T-cell (primary cell): ENCODE results near the gene C2orf81. TPM values are rescaled to one million over a fixed set of nuclear protein-coding genes. Genes with fewer than 3 reads are reported as not detected.

Experiments used
- ATAC-seq, 4 experiments: fragments of 200-7000 bp in 3 of 4; fragments of 150-1000 bp in 1 of 4; cut with Tn5 transposase; replicated peaks in 1 of 4; 1 replicate in 3 of 4; 2 replicates in 1 of 4; pipeline ENCODE4 v1.10.0; 2021; ENCODE audit warnings: moderate library complexity in 3 of 4, mild to moderate bottlenecking in 2 of 4, moderate number of reproducible peaks in 1 of 4
- CTCF ChIA-PET, 2 donors: fragments of 300-600 bp; sonication (Branson Sonifier 250); formaldehyde crosslinking; loops; one replicate each; lab custom pipeline; 2022; ENCODE audit warnings: antibody characterized with exemption in 2 of 2; lab: Charles Lee
- POLR2A ChIA-PET, 2 donors: fragments of 300-600 bp; sonication (Branson Sonifier 250); formaldehyde crosslinking; loops; one replicate each; lab custom pipeline; 2022; ENCODE audit warnings: antibody characterized with exemption in 2 of 2; lab: Charles Lee
- DNase-seq, 35 experiments: peaks; one replicate each; pipeline versions ENCODE4 v3.0.0 to v3.0.0-alpha.2; 2013 to 2023
- H3K27ac ChIP-seq: one replicate; pipeline ENCODE4 v1.5.1; 2013; ENCODE audit warnings: low read length
- H3K27me3 ChIP-seq, 2 experiments: replicated peaks in 1 of 2; 1 replicate in 1 of 2; 2 replicates in 1 of 2; pipeline versions ENCODE4 v1.6.1 to v1.7.0; 2013; ENCODE audit warnings: low read length in 1 of 2, mixed read lengths in 1 of 2; ENCODE audit not compliant: control insufficient read depth in 2 of 2, insufficient read depth in 2 of 2; ENCODE audit errors: extremely low read depth in 1 of 2
- H3K36me3 ChIP-seq, 2 donors: 1 replicate in 1 of 2; 2 replicates in 1 of 2; pipeline versions ENCODE4 v1.6.1 to v1.7.0; 2013; ENCODE audit warnings: low read length in 1 of 2; ENCODE audit not compliant: control insufficient read depth in 2 of 2, insufficient read depth in 1 of 2; ENCODE audit errors: extremely low read depth in 1 of 2
- H3K4me1 ChIP-seq, 2 experiments: 1 replicate in 1 of 2; 2 replicates in 1 of 2; pipeline versions ENCODE4 v1.6.1 to v1.7.0; 2013; ENCODE audit warnings: low read length in 2 of 2, mixed read lengths in 1 of 2; ENCODE audit not compliant: insufficient read depth in 2 of 2, control insufficient read depth in 1 of 2; ENCODE audit errors: extremely low read depth in 1 of 2
- H3K4me3 ChIP-seq, 2 donors: 1 replicate in 1 of 2; 2 replicates in 1 of 2; pipeline versions ENCODE4 v1.5.1 to v1.7.0; 2013; ENCODE audit warnings: mild to moderate bottlenecking in 2 of 2, low read length in 1 of 2, moderate library complexity in 1 of 2; ENCODE audit not compliant: control insufficient read depth in 1 of 2; ENCODE audit errors: extremely low read depth in 1 of 2
- H3K9me3 ChIP-seq: 2 replicates; pipeline ENCODE4 v1.7.0; 2013
- H3K27ac Mint-ChIP-seq, 2 donors: one replicate each; pipeline ENCODE4 v1.8.0; 2020 to 2021; ENCODE audit warnings: mild to moderate bottlenecking in 2 of 2, mixed read lengths in 2 of 2
- H3K27me3 Mint-ChIP-seq, 2 donors: one replicate each; pipeline ENCODE4 v1.8.0; 2021 to 2022; ENCODE audit warnings: mixed read lengths in 2 of 2
- H3K36me3 Mint-ChIP-seq: one replicate; pipeline ENCODE4 v1.8.0; 2021; ENCODE audit warnings: mixed read lengths
- H3K4me1 Mint-ChIP-seq, 3 donors: one replicate each; pipeline ENCODE4 v1.8.0; 2020 to 2022; ENCODE audit warnings: mixed read lengths in 3 of 3, mild to moderate bottlenecking in 1 of 3
- H3K4me3 Mint-ChIP-seq, 3 donors: one replicate each; pipeline ENCODE4 v1.8.0; 2020 to 2022; ENCODE audit warnings: mild to moderate bottlenecking in 3 of 3, mixed read lengths in 3 of 3, moderate library complexity in 3 of 3
- H3K9me3 Mint-ChIP-seq, 3 donors: one replicate each; pipeline ENCODE4 v1.8.0; 2020 to 2022; ENCODE audit warnings: mixed read lengths in 3 of 3
- WGBS: methylation state at CpG from one replicate; pipeline ENCODE4 v1.1.5; 2013; ENCODE audit warnings: missing lambda C conversion rate; ENCODE audit not compliant: insufficient coverage; 5-methylcytosine and 5-hydroxymethylcytosine counted together
- total RNA-seq, 35 experiments: library from RNA in 6 of 35; stranded (reverse) in 6 of 35; fragments of 120-200 nt in 1 of 35; gene quantifications; one replicate each; pipeline versions ENCODE4 v1.2.1 to v1.2.4 and lab custom pipeline; 2013 to 2026

C2orf81 gene
- total RNA-seq, 5 donors from 2014 or later (not counting 1 experiment from before 2014, with no cell fraction given): 5.0 to 9.5 (median 7.5) TPM

DNA sequence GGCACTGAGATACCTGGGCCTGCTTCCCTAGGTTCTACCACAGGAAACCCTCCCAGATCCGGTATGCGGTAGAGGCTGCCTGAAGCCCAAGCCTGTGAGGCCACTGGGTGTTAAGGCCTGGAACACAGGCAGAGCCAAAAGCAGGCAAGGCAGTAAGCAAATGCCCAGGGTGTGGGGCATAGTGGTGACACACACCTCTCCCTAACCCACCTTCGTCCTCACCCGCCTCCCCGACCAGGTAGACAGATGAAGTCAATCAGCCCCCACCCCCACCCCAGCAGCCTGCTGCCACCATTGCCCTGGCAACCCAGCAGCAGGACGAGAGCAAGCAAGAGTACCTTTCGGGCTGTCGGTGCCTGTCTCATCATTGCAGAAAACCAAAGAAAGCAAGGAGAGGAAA is 47.4 kb downstream of the C2orf81 start:
- POLR2A ChIA-PET: no interaction called here
- no peaks in the 10 kb centered on the region for H3K27me3 Mint-ChIP-seq
- H3K27ac Mint-ChIP-seq: no peak overlapping the region
- Histone ChIP-seq H3K27ac (no peak overlapping the region), H3K4me3 (no peak overlapping the region), H3K36me3 (peaks cover 15 to 81% of the 10 kb centered on the region in 2 donors), H3K4me1 (peaks cover 0 to 3% of the 10 kb centered on the region in 2 experiments), H3K27me3 (no peaks in the 10 kb centered on the region), H3K9me3 (no peaks in the 10 kb centered on the region)
- ATAC-seq (no peak), DNase-seq (no peak)
- CTCF ChIA-PET: no interaction called here
- peaks cover 7 to 20% (median 16%) of the 10 kb centered on the region in 3 donors for H3K4me1 Mint-ChIP-seq
- H3K4me3 Mint-ChIP-seq: no peak overlapping the region
- no peaks in the 10 kb centered on the region for H3K9me3 Mint-ChIP-seq
- H3K36me3 Mint-ChIP-seq: peaks cover 61% of the 10 kb centered on the region
- WGBS: 100% methylated on average over 3 of the region's 8 CpGs

DNA sequence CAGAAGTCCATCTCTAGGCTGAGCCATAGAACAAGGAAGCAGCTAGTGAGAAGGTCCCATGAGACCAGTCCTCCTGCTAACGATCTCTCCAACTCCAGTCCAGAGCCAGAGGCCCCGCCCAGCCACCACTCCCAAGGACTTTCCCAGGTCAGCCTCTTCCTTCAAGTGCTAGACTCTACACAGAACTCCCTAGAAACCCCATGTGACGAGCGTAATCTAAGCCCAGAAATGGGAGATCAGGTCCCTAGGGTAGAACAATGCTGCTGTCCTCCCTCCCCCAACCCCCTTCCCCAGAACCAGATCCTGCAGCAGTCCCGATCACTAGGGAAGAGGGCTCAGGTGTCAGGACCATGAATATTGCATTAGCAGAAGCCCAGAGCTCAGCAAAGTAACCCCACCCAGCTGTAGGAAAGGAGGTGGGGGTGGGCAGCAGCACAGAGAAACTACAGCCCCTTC is 48.2 kb downstream of the C2orf81 start:
- H3K27me3 Mint-ChIP-seq: no peaks in the 10 kb centered on the region
- no peak overlapping the region for H3K4me3 ChIP-seq
- 96% methylated on average over 4 of the region's 5 CpGs for WGBS
- ChIA-PET CTCF (interaction anchor here in 1 of 2 donors (0.6 kb wide), 1 partner anchor 137 kb away, joined by 5 read pairs; no protein-coding TSS in a partner anchor), POLR2A (no interaction called here)
- H3K36me3 ChIP-seq: peaks cover 12 to 86% of the 10 kb centered on the region in 2 donors
- no peak for ATAC-seq
- H3K4me1 Mint-ChIP-seq: peaks cover 2 to 14% (median 9%) of the 10 kb centered on the region in 3 donors
- no peak overlapping the region for H3K27ac Mint-ChIP-seq
- H3K4me3 Mint-ChIP-seq: no peak overlapping the region
- DNase-seq: no peak
- H3K27me3 ChIP-seq: no peaks in the 10 kb centered on the region
- H3K9me3 ChIP-seq: no peaks in the 10 kb centered on the region
- H3K36me3 Mint-ChIP-seq: peaks cover 63% of the 10 kb centered on the region
- no peaks in the 10 kb centered on the region for H3K4me1 ChIP-seq
- H3K27ac ChIP-seq: no peak overlapping the region
- H3K9me3 Mint-ChIP-seq: no peaks in the 10 kb centered on the region

DNA sequence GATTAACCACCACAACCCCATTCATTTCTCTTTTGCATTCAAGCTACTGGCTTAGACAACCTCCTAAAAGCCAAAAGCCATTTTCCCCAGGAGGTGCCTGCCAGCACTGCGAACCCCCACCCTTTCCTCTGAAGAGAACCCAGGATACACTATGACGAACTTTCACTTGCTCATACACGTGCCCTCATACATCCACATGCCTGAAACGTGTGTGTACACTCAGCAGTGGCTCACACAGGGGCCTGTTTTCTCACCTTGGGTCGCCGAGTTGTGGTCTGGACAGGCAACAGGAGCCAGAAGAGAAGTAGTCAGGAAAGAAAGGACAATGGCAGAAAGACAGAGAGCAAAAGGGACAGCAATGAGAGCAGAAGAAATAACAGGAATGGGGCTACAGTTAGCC is 48.7 kb downstream of the C2orf81 start:
- peaks cover 63% of the 10 kb centered on the region for H3K36me3 Mint-ChIP-seq
- Histone ChIP-seq H3K4me1 (no peaks in the 10 kb centered on the region), H3K9me3 (no peaks in the 10 kb centered on the region), H3K36me3 (peaks cover 12 to 87% of the 10 kb centered on the region in 2 donors), H3K27ac (no peak overlapping the region), H3K4me3 (no peak overlapping the region), H3K27me3 (no peaks in the 10 kb centered on the region)
- 100% methylated on average over 1 of the region's 6 CpGs for WGBS
- POLR2A ChIA-PET: no interaction called here
- no peak for DNase-seq
- H3K4me3 Mint-ChIP-seq: no peak overlapping the region
- H3K9me3 Mint-ChIP-seq: no peaks in the 10 kb centered on the region
- ATAC-seq: no peak
- H3K27me3 Mint-ChIP-seq: no peaks in the 10 kb centered on the region
- peaks cover 2 to 10% (median 5%) of the 10 kb centered on the region in 3 donors for H3K4me1 Mint-ChIP-seq
- CTCF ChIA-PET: no interaction called here
- no peak overlapping the region for H3K27ac Mint-ChIP-seq

- no peak overlapping the region for H3K4me3 Mint-ChIP-seq
- Histone ChIP-seq H3K9me3 (no peaks in the 10 kb centered on the region), H3K4me3 (no peak overlapping the region), H3K27me3 (no peaks in the 10 kb centered on the region), H3K27ac (no peak overlapping the region), H3K4me1 (no peaks in the 10 kb centered on the region), H3K36me3 (peaks cover 12 to 87% of the 10 kb centered on the region in 2 donors)
- no peak for DNase-seq
- H3K9me3 Mint-ChIP-seq: no peaks in the 10 kb centered on the region
- CTCF ChIA-PET: no interaction called here
- H3K27ac Mint-ChIP-seq: no peak overlapping the region
- 99% methylated on average over 7 of the region's 9 CpGs for WGBS
- no peak for ATAC-seq
- POLR2A ChIA-PET: interaction anchor here in 1 of 2 donors (0.6 kb wide), 2 partner anchors 20 to 438 kb away, joined by 3 read pairs; no protein-coding TSS in a partner anchor
- peaks cover 0 to 9% (median 2%) of the 10 kb centered on the region in 3 donors for H3K4me1 Mint-ChIP-seq
- H3K27me3 Mint-ChIP-seq: no peaks in the 10 kb centered on the region
- H3K36me3 Mint-ChIP-seq: peaks cover 65% of the 10 kb centered on the region
Measured at GRCh38 chr2:74371421-74371820, 50.0 kb downstream of the C2orf81 start.

DNA sequence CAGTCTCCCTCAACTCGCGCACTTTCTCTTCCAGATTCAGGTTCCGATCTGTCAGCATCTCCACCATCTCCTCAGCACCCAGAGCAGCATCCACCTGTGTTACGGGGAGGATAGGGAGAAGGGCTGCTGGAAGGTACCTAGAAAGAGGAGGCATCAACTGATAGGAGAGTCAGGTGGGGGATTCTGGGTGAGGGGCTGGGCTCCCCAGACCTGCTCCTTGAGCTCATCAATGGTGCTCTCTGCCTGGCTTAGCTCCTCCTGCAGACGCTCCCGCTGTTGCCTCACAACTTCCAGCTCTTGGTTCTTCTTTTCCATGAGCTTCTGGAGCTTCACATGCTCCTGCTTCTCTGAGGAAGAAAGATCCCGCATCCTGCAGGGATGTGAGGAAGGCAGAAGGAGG is 51.4 kb downstream of the C2orf81 start:
- DNase-seq: no peak
- Mint-ChIP-seq H3K27ac (no peak overlapping the region), H3K27me3 (no peaks in the 10 kb centered on the region), H3K4me3 (no peak overlapping the region), H3K9me3 (no peaks in the 10 kb centered on the region), H3K4me1 (no peaks in the 10 kb centered on the region), H3K36me3 (peaks cover 69% of the 10 kb centered on the region)
- Histone ChIP-seq H3K27me3 (no peaks in the 10 kb centered on the region), H3K27ac (no peak overlapping the region), H3K36me3 (peaks cover 14 to 87% of the 10 kb centered on the region in 2 donors), H3K9me3 (no peaks in the 10 kb centered on the region), H3K4me1 (no peaks in the 10 kb centered on the region), H3K4me3 (no peak overlapping the region)
- CTCF ChIA-PET: interaction anchor here in 1 of 2 donors (0.7 kb wide), 1 partner anchor 8 kb away, joined by 5 read pairs; no protein-coding TSS in a partner anchor
- POLR2A ChIA-PET: no interaction called here
- ATAC-seq: no peak
- WGBS: 100% methylated on average over 4 of the region's 7 CpGs

GRCh38 chr2:74368499-74368898 is 52.9 kb downstream of the C2orf81 start:
- Mint-ChIP-seq H3K27ac (no peak overlapping the region), H3K36me3 (peaks cover 80% of the 10 kb centered on the region), H3K27me3 (no peaks in the 10 kb centered on the region), H3K4me3 (no peak overlapping the region), H3K9me3 (no peaks in the 10 kb centered on the region), H3K4me1 (no peaks in the 10 kb centered on the region)
- Histone ChIP-seq H3K4me3 (no peak overlapping the region), H3K27ac (no peak overlapping the region), H3K9me3 (no peaks in the 10 kb centered on the region), H3K4me1 (no peaks in the 10 kb centered on the region), H3K36me3 (peaks cover 14 to 88% of the 10 kb centered on the region in 2 donors), H3K27me3 (no peaks in the 10 kb centered on the region)
- DNase-seq (no peak), ATAC-seq (no peak)
- WGBS: 100% methylated on average over 2 of the region's 5 CpGs
- ChIA-PET POLR2A (no interaction called here), CTCF (no interaction called here)
